GM19099 (cell line): ENCODE results near the gene PLCB3.

Experiments used
- POLR2A ChIP-seq: IDR thresholded peaks from 3 replicates; pipeline ENCODE4 v1.6.1; 2011; ENCODE audit warnings: low read depth; ENCODE audit not compliant: insufficient read length; ENCODE audit errors: extremely low read depth

Gene PLCB3

DNA sequence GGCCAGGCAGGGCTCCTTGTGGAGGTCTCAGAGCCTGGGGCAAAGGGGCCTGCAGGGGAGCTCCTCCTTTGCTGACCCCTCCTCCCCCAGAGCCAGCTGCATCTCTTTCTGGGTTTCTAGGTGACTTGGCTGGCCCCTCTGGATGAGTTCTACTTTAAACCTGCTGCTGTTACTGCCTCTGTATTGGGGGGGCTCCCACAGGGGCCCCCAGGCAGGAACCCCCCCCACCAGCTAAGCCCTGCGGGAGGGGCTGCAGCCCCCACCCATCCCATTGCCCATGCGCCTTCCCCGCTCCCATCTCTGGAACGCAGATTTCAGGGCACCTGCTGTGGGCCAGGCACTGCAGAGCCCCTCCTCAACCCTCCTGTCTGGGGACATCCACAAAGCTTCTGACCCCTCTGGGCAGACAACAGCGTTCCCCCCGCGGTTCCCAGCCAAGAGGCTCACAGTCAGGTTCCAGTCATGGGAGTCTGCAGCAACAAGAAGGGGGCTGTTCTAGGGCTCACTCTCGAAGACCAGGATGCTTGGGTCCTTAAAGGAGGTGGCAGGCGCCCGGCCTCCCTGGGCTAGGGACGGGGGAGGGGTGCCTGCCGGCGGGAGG is 815 bp upstream of the PLCB3 start:
- no peak for TF ChIP-seq POLR2A

DNA sequence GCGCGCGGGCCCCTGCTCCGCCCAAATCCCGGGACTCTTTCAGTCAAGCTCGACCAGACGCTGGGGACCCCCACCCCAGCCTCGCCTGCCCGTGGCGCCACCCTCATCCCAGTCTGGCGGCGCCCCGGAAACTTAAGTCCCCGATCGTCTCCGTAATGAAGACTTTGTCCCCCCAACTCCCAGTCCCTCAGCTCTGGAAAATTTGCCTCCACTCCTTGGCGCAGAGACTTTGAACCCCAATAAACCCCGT is 348 bp downstream of the PLCB3 start:
- TF ChIP-seq POLR2A: no peak

DNA sequence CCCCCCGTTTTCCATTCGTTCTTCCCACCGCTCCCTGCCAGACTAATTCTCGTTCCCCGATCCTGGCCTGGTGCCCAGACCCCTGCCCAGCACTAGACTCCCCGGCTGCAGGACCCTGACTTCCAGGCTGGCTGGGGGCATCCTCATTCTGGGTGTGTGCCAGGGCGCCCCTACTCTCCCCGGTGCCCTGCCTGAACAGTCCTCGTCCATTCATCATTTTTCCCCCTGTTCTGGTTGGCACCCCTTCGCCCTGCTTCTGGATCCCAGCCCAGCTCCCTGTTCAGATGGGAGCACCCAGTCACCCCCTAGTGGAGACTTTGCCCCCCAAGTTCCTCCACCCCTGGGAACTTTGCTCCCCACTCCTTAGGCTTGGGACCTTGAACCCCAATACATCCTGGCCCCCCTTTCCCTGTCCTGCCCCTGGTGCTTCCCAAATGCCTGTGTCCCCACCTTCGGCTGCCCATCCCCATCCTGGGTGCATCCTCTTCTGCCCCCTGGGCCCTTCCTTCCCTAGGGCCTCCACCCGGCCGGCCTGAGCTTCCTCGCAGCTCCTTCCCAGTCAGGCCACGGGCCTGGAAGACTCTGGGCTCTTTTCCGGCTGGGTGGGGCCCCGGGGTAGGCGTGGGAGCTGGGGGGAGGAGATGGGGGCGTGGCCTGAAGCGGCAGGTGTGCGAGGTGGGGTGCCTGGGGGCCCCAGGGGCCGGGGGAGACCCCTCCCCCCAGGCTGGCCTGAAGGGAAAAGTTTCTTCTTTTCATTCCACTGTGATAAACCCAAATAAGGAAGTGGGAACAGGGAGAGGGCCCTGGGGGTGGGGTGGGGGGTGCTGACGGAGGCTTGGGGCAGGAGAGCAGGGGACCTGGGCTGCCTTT is 908 bp downstream of the PLCB3 start:
- TF ChIP-seq POLR2A: no peak

DNA sequence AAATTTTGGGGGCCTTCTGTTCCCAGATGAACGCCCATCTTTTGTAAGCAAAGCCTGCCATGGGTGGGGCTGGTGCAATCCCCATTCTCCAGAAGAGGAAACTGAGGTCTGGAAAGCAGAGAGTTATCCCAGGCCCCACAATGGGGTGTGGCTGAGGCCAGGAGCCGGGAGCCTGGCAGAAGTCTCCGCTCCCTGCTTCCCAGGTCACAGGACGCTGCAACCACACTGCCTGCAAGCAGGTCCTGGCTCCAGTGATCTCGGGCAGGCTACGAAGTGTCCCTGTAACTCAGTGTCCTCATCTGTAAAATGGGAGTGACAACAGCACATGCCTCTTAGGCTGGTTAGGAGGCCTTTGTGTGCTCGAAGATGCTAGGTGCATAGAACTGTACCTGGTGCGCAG is 1.7 kb downstream of the PLCB3 start:
- TF ChIP-seq POLR2A: no peak

DNA sequence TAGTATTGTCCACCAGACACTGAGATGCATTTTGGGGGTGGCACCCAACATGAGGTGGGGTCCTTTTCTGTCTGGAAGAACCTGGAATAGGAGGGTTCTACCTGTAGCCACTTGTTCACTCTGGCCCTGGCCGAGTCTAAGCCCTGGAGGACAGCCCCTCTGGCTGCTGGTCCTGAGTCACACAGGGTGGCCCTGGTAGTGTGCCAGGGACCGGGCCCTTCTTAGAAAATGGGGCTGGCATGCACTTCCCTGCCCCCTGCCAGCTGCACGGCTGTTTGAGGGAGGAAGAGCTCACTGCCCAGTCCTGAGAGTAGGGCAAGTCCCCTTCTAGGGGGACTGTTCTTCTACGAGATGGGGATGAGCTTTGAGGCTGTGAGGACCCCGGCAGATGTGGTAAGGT is 2.2 kb downstream of the PLCB3 start:
- TF ChIP-seq POLR2A: no peak

DNA sequence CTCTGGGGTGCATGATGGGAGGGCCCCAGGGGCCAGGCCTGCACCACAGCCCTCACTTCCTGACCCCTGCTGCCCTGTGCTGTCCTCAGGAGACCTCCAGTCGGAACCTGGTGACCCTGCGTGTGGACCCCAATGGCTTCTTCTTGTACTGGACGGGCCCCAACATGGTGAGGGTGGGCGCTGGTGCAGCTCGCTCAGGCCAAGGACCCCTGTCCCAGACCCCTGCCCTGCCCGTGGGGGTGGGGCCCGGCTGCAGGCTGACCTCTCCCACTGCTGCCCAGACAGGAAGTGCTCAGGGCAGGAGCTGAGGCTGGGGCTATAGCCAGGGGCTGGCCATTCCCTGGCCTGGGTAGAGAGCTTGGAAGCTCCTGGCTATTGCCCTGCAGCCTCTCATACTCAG is 3.0 kb downstream of the PLCB3 start:
- TF ChIP-seq POLR2A: no peak

DNA sequence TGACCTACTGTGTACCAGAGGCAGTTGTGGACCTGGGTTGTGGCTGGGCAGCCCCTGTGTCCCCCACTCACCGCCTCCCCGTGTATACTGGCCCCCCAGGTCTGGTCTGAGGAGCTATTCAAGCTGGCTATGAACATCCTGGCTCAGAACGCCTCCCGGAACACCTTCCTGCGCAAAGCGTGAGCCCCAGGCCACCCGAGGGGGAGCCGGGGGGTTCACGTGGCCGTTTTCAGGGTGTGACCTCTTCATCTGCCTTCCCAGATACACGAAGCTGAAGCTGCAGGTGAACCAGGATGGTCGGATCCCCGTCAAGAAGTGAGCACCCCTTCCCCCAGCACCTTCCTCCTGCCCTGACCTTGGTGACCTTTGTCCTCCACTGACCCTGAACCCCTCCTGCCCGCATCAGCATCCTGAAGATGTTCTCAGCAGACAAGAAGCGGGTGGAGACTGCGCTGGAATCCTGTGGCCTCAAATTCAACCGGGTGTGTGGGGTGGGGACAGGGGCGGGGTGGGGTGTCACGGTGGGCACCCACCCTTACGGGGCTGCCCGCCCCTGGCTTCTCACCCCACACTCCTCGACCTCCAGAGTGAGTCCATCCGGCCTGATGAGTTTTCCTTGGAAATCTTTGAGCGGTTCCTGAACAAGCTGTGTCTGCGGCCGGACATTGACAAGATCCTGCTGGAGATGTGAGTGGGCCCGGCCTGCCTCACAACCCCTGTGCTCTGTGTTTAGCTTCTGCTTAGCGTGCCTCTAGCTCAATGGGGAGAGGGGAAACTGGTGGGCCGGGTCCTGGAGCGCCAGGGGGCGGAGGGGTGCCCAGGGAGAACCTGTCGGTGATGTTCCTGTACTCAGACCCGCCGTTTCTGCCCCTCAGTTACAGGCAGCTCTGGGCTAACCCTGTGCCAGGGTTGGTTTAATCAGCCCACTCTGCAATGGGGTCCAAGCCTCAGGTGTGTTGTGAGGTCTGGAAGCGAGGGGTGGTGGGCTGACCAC is 4.1 kb downstream of the PLCB3 start:
- TF ChIP-seq POLR2A: no peak

DNA sequence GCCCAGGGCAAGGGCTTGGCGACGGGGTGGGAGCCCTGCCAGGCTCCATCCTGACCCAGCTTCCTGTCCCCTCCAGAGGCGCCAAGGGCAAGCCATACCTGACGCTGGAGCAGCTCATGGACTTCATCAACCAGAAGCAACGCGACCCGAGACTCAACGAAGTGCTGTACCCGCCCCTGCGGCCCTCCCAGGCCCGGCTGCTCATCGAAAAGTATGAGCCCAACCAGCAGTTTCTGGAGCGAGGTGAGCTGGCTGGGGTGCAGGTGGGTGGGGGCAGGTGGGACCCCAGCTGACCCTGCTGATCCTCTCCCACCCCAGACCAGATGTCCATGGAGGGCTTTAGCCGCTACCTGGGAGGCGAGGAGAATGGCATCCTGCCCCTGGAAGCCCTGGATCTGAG is 5.0 kb downstream of the PLCB3 start:
- TF ChIP-seq POLR2A: no peak

DNA sequence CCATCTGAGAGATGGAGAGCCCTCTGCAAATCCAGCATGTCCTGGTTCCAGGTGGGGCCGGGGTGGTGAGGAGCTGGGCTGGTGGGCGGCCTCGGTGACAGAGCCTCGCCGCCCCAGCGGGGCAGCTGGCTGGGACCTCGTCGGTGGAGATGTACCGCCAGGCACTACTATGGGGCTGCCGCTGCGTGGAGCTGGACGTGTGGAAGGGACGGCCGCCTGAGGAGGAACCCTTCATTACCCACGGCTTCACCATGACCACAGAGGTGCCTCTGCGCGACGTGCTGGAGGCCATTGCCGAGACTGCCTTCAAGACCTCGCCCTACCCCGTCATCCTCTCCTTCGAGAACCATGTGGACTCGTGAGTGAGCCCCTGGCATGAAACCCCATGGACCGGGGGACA is 7.0 kb downstream of the PLCB3 start:
- TF ChIP-seq POLR2A: no peak

DNA sequence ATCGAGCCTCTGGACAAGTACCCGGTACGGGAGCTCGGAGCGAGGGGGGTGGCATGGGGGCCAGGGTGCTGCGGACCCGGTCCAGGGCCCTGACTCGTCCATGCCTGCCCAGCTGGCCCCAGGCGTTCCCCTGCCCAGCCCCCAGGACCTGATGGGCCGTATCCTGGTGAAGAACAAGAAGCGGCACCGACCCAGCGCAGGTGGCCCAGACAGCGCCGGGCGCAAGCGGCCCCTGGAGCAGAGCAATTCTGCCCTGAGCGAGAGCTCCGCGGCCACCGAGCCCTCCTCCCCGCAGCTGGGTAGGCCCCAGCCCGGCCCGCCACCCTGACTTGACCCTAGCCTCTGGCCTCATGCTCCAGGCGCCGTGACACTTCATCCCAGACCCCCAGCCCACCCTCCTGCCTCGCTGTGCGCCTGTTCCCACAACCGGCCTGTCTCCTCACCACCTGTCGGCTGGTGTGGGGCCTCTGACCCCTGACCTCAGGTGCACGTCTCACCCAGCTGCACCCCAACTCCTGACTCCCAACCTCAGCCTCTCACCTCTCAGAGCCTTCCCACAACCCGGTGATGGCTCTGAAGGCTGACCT is 7.7 kb downstream of the PLCB3 start:
- TF ChIP-seq POLR2A: no peak

DNA sequence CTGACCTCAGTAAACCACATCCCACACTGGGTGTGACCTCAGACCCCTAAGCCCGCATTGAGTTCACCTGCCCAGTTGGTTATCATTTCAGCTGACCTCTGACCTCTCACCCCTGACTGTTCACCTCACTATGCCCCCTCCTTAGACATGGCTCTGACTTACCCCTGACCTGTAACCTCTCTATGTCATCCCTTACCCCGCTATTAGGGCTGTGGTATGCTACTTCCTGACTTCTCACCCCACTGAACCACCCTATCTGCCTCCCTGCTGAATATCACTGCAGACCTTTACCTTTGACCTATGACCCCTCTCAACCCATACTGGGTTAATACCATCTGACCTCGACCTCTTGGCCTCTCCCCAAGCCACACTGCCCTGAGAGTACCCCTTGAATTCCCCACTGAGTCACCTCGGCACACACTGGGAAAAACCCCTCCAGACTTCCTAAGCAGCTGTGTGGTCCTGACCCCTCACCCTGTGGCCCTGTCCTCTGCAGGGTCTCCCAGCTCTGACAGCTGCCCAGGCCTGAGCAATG is 8.3 kb downstream of the PLCB3 start:
- no peak for TF ChIP-seq POLR2A

DNA sequence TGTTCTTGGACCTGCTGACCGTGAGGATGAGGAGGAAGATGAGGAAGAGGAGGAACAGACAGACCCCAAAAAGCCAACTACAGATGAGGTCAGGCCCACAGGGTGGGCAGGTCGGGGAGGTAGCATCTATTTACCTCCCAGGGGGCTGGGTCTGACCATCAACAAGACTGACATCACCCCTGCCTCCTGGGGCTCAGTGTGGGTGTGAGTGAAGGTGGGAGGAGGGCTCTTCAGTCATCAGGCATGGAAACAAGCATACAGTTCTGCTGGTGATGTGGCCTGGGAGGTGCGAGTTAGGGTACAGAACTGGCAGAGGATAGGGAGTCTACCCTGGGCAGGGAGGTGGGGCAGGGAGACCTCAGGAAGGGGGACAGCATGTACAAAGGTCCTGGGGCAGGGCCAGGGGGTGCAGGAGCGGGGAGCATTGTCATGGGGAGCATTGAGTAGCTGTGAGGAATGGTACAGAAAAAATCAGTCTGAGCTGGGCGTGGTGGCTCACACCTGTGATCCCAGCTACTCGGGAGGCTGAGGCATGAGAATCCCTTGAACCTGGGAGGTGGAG is 8.9 kb downstream of the PLCB3 start:
- TF ChIP-seq POLR2A: no peak

DNA sequence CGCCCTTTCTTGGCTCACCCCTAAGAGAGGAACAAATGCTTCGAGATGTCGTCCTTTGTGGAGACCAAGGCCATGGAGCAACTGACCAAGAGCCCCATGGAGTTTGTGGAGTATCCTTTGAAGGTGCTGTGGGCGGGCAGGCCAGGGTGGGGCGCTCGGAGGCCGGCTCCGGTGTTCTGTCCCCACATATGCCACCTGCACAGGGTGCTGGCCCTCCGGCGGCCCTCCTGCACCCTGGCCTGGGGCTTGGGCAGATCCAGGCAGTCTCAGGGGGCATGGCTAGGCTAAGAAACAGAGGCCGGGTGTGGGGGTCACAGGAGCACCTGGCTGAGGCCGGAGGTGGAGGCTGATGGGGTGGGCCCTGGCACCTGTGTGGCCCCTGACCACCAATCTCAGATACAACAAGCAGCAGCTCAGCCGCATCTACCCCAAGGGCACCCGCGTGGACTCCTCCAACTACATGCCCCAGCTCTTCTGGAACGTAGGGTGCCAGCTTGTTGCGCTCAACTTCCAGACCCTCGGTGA is 10.3 kb downstream of the PLCB3 start:
- no peak for TF ChIP-seq POLR2A

DNA sequence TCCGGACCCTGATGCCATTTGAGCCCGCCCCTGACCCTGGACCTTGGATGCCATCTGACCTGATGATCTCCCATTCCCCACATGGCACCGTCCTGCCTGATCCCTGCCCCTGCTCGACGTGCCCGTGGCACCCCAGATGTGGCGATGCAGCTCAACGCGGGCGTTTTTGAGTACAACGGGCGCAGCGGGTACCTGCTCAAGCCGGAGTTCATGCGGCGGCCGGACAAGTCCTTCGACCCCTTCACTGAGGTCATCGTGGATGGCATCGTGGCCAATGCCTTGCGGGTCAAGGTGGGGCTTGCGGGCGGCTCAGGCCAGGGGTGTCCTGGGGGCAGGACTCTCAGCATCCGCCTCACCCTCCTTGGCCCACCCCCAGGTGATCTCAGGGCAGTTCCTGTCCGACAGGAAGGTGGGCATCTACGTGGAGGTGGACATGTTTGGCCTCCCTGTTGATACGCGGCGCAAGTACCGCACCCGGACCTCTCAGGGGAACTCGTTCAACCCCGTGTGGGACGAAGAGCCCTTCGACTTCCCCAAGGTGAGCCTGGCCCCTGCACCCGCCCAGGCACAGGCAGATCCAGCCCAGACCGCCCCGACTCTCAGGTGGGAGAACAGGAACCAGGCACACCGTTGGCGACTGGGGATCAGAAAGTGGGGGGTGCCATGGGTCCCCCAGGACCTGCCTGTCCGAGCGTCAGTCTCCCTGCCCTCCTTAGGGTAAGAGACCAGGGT is 11.1 kb downstream of the PLCB3 start:
- no peak for TF ChIP-seq POLR2A
